Measurements from ENCODE around the gene PAQR9. TPM values are rescaled to one million over a fixed set of nuclear protein-coding genes. Genes with fewer than 3 reads are reported as not detected.
"Not testable (repeated sequence)": the region's sequence is repeated elsewhere in the genome, so short reads cannot be mapped to it uniquely, and the experiment has no call there.

Gene PAQR9
- total RNA-seq, 4 donors from 2014 or later = 0.20 to 1.0 (median 0.27) TPM; not detected in 1

DNA sequence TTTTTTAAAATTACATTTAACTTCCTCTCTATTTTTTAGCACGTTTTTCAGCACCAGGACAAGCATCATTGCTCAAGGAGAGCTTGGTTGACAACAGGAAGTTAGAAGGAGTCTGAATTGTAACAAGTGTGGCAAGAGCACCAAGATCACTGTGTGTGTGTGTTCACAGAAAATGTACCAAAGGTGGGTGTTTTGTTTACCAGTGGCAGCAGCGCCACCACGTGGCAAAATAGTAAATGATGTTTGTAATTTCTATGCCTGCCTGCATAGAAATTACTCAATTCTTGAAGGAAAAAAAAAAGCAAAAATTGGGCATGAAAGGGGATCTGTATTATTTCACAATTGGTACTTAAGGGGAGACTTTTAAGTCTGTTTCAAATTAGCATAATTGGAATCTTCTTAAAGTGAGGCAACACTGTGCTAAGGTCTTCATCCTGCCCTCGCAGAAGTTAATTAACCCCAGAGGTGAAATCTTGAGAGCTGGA is 30.5 kb upstream of the PAQR9 start:
- H3K27me3 ChIP-seq = no peaks in the 10 kb centered on the region
- H3K27ac ChIP-seq = no peak overlapping the region
- intact Hi-C loops (cut with DNase I; ENCODE audit: low total_unique reads) = loop anchor here (1.0 kb wide), 2 partner anchors 65 to 166 kb away; no protein-coding TSS in a partner anchor
- in situ Hi-C loops (cut with MboI; ENCODE audit: low sequenced_read_pairs in 4 of 4) = loop anchor here (5.0 to 25.0 kb wide), 8 partner anchors 59 to 409 kb away; partner anchors contain the start of genes PLS1 (in 2 of the 4) and ATR (in 1 of the 4)
- TF ChIP-seq, protein P1, sequence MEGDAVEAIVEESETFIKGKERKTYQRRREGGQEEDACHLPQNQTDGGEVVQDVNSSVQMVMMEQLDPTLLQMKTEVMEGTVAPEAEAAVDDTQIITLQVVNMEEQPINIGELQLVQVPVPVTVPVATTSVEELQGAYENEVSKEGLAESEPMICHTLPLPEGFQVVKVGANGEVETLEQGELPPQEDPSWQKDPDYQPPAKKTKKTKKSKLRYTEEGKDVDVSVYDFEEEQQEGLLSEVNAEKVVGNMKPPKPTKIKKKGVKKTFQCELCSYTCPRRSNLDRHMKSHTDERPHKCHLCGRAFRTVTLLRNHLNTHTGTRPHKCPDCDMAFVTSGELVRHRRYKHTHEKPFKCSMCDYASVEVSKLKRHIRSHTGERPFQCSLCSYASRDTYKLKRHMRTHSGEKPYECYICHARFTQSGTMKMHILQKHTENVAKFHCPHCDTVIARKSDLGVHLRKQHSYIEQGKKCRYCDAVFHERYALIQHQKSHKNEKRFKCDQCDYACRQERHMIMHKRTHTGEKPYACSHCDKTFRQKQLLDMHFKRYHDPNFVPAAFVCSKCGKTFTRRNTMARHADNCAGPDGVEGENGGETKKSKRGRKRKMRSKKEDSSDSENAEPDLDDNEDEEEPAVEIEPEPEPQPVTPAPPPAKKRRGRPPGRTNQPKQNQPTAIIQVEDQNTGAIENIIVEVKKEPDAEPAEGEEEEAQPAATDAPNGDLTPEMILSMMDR (IDR thresholded peaks at IDR 0.05 in 4 of 5, conservative IDR thresholded peaks at IDR 0.05 in 1 of 5) = peak; percentile 31 to 72 (median 62)
- TF ChIP-seq POLR2A (IDR thresholded peaks at IDR 0.05) = no peak
- no peaks in the 10 kb centered on the region for H3K4me1 ChIP-seq
- no peaks in the 10 kb centered on the region for H3K36me3 ChIP-seq
- DNase-seq (peak in 1 of 2 donors; percentile 34), ATAC-seq (peak; percentile 51 to 66)
- H3K9me3 ChIP-seq = no peaks in the 10 kb centered on the region
- no peak overlapping the region for H3K4me3 ChIP-seq

DNA sequence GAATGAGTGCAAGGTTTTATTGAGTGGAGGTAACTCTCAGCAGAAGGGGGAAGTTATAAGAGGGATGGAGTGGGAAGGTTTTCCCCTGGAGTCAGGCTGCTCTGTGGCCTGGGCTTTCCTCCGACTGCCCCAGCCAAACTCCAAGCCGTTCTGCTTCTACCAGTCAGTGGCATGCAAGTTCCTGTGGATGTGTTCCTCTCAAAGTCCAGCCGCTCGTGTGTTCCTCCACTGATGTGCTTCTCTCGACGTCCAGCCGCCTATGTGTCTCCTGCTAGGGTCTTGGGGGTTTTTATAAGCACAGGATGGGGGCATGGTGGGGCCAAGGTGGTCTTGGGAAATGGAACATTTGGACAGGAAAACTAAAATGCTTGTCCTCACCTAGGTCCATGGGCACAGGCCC is 28.8 kb upstream of the PAQR9 start:
- no peak overlapping the region for H3K27ac ChIP-seq
- ATAC-seq = no peak
- H3K9me3 ChIP-seq = no peaks in the 10 kb centered on the region
- TF ChIP-seq POLR2A (IDR thresholded peaks at IDR 0.05) = no peak
- TF ChIP-seq, protein P1 (IDR thresholded peaks at IDR 0.05 in 4 of 5, conservative IDR thresholded peaks at IDR 0.05 in 1 of 5) = no peak
- in situ Hi-C loops (cut with MboI; ENCODE audit: low sequenced_read_pairs in 4 of 4) (loop anchor here (5.0 to 25.0 kb wide), 8 partner anchors 58 to 408 kb away; partner anchors contain the start of genes PLS1 (in 2 of the 4) and ATR (in 1 of the 4)), intact Hi-C loops (cut with DNase I; ENCODE audit: low total_unique reads) (no loop called here)
- H3K27me3 ChIP-seq = no peaks in the 10 kb centered on the region
- no peak overlapping the region for H3K4me3 ChIP-seq
- DNase-seq = no peak
- no peaks in the 10 kb centered on the region for H3K36me3 ChIP-seq
- peaks cover 0 to 7% of the 10 kb centered on the region in 2 donors for H3K4me1 ChIP-seq

- intact Hi-C loops (cut with DNase I; ENCODE audit: low total_unique reads) = no loop called here
- in situ Hi-C loops (cut with MboI; ENCODE audit: low sequenced_read_pairs in 4 of 4) = loop anchor here (5.0 to 25.0 kb wide), 8 partner anchors 56 to 406 kb away; partner anchors contain the start of genes PLS1 (in 2 of the 4) and ATR (in 1 of the 4)
- Histone ChIP-seq H3K27me3 (no peaks in the 10 kb centered on the region), H3K9me3 (no peaks in the 10 kb centered on the region), H3K4me1 (peaks cover 0 to 8% of the 10 kb centered on the region in 2 donors), H3K4me3 (no peak overlapping the region), H3K36me3 (no peaks in the 10 kb centered on the region), H3K27ac (no peak overlapping the region)
- no peak for DNase-seq
- no peak for TF ChIP-seq POLR2A (IDR thresholded peaks at IDR 0.05)
- TF ChIP-seq, protein P1 (IDR thresholded peaks at IDR 0.05 in 4 of 5, conservative IDR thresholded peaks at IDR 0.05 in 1 of 5) = no peak
- no peak for ATAC-seq
Observed at GRCh38 chr3:142990721-142991120, 27.2 kb upstream of the PAQR9 start.

DNA sequence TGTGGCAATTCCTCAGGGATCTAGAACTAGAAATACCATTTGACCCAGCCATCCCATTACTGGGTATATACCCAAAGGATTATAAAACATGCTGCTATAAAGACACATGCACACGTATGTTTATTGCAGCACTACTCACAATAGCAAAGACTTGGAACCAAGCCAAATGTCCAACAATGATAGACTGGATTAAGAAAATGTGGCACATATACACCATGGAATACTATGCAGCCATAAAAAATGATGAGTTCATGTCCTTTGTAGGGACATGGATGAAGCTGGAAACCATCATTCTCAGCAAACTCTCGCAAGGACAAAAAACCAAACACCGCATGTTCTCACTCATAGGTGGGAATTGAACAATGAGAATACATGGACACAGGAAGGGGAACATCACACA is 25.4 kb upstream of the PAQR9 start:
- H3K27ac ChIP-seq; H3K4me1 ChIP-seq; H3K27me3 ChIP-seq; H3K36me3 ChIP-seq; H3K4me3 ChIP-seq; H3K9me3 ChIP-seq; DNase-seq; ATAC-seq; intact Hi-C loops (cut with DNase I; ENCODE audit: low total_unique reads): not testable (repeated sequence)
- in situ Hi-C loops (cut with MboI; ENCODE audit: low sequenced_read_pairs in 4 of 4) = loop anchor here in 2 of 4 donors (10.0 to 25.0 kb wide), 2 partner anchors 164 to 402 kb away; partner anchors contain the start of genes ATR (in 1 of the 2) and PLS1 (in 1 of the 2)

GRCh38 chr3:142988221-142988620 is 24.7 kb upstream of the PAQR9 start:
- H3K9me3 ChIP-seq; H3K4me3 ChIP-seq; ATAC-seq; intact Hi-C loops (cut with DNase I; ENCODE audit: low total_unique reads); H3K36me3 ChIP-seq; H3K27me3 ChIP-seq; DNase-seq; H3K4me1 ChIP-seq: not testable (repeated sequence)
- in situ Hi-C loops (cut with MboI; ENCODE audit: low sequenced_read_pairs in 4 of 4) = loop anchor here in 2 of 4 donors (10.0 to 25.0 kb wide), 2 partner anchors 163 to 401 kb away; partner anchors contain the start of genes ATR (in 1 of the 2) and PLS1 (in 1 of the 2)
- H3K27ac ChIP-seq = peak overlapping the region; percentile 52 to 74 (median 66)
